ENCODE data around the gene LELP1.

DNA sequence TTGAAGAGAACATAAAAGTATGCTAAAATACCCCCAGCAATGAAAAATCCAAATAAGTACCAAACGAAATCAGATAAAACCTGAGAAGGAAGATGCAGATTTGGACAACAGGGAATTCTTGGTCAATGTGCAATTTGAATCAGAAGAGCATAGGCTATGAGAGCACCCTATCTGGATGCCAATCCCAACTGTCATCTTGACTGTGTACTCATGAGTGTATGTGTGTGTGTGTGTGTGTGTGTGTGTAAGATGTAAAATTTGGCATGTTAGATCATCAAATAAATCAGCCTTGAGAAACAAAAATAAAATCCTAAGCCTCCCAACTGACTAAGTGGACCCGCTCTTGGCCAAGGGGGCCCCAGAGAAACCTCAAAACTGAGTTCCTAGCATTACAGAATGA, 34.5 kb upstream of the LELP1 start:
- TF ChIP-seq EZH2 (IDR thresholded peaks at IDR 0.05; ENCODE audit: borderline replicate concordance, low read depth, low read length, severe bottlenecking) (no peak), POLR2AphosphoS5 (IDR thresholded peaks at IDR 0.05; ENCODE audit: insufficient read depth, low read depth, low read length) (no peak), FOS (IDR thresholded peaks at IDR 0.05; ENCODE audit: borderline replicate concordance, insufficient read depth, low read length) (no peak), POLR2A (IDR thresholded peaks at IDR 0.05; ENCODE audit: low read depth, low read length) (no peak), JUN (IDR thresholded peaks at IDR 0.05; ENCODE audit: borderline replicate concordance, insufficient read depth, insufficient read length, low read depth) (no peak)
- TF ChIP-seq, protein P1, sequence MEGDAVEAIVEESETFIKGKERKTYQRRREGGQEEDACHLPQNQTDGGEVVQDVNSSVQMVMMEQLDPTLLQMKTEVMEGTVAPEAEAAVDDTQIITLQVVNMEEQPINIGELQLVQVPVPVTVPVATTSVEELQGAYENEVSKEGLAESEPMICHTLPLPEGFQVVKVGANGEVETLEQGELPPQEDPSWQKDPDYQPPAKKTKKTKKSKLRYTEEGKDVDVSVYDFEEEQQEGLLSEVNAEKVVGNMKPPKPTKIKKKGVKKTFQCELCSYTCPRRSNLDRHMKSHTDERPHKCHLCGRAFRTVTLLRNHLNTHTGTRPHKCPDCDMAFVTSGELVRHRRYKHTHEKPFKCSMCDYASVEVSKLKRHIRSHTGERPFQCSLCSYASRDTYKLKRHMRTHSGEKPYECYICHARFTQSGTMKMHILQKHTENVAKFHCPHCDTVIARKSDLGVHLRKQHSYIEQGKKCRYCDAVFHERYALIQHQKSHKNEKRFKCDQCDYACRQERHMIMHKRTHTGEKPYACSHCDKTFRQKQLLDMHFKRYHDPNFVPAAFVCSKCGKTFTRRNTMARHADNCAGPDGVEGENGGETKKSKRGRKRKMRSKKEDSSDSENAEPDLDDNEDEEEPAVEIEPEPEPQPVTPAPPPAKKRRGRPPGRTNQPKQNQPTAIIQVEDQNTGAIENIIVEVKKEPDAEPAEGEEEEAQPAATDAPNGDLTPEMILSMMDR (IDR thresholded peaks at IDR 0.05; ENCODE audit: extremely low read depth in 1 of 2, insufficient read depth in 1 of 2, low read depth in 1 of 2, low read length in 2 of 2) = no peak
- TF ChIP-seq, protein P2, sequence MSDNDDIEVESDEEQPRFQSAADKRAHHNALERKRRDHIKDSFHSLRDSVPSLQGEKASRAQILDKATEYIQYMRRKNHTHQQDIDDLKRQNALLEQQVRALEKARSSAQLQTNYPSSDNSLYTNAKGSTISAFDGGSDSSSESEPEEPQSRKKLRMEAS (IDR thresholded peaks at IDR 0.05; ENCODE audit: insufficient read depth, insufficient read length) = no peak

All from endothelial cell of umbilical vein (primary cell).